GM12865 (cell line): ENCODE results near the gene GABPB2.

Source experiments
- DNase-seq: peaks from one replicate; pipeline ENCODE4 v3.0.0; 2010; ENCODE audit warnings: low read depth
- H3K4me3 ChIP-seq: 2 replicates; pipeline ENCODE4 v1.5.1; 2011; ENCODE audit warnings: mild to moderate bottlenecking, low read depth, low read length, control low read depth
- TF ChIP-seq, protein P1 (sequence below): IDR thresholded peaks from 2 replicates; pipeline ENCODE4 v1.5.1; 2011; ENCODE audit warnings: low read length, control low read depth, low read depth, inconsistent platforms; ENCODE audit not compliant: insufficient read depth; ENCODE audit errors: missing control alignments

GABPB2 gene

DNA sequence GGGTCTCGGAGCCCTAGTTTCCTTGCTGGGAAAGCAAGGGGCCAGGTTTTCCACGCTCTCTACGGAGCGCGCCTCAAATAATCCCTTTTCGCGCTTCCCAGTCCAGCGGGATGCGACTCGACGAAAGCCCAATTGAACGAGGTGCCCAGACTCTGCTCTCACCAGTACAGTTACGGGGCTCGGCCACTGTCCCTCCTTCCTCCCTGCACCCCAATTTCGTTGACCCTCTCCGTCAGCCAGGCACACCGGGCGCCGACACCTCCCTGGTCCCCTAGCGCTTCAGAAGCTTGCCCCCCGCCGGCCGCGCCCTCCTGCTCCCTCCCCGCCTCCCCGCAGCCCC, 75.5 kb downstream of the GABPB2 start:
- peak overlapping the region; percentile 55 for H3K4me3 ChIP-seq
- no peak for DNase-seq
- TF ChIP-seq, protein P1, sequence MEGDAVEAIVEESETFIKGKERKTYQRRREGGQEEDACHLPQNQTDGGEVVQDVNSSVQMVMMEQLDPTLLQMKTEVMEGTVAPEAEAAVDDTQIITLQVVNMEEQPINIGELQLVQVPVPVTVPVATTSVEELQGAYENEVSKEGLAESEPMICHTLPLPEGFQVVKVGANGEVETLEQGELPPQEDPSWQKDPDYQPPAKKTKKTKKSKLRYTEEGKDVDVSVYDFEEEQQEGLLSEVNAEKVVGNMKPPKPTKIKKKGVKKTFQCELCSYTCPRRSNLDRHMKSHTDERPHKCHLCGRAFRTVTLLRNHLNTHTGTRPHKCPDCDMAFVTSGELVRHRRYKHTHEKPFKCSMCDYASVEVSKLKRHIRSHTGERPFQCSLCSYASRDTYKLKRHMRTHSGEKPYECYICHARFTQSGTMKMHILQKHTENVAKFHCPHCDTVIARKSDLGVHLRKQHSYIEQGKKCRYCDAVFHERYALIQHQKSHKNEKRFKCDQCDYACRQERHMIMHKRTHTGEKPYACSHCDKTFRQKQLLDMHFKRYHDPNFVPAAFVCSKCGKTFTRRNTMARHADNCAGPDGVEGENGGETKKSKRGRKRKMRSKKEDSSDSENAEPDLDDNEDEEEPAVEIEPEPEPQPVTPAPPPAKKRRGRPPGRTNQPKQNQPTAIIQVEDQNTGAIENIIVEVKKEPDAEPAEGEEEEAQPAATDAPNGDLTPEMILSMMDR, result no peak

DNA sequence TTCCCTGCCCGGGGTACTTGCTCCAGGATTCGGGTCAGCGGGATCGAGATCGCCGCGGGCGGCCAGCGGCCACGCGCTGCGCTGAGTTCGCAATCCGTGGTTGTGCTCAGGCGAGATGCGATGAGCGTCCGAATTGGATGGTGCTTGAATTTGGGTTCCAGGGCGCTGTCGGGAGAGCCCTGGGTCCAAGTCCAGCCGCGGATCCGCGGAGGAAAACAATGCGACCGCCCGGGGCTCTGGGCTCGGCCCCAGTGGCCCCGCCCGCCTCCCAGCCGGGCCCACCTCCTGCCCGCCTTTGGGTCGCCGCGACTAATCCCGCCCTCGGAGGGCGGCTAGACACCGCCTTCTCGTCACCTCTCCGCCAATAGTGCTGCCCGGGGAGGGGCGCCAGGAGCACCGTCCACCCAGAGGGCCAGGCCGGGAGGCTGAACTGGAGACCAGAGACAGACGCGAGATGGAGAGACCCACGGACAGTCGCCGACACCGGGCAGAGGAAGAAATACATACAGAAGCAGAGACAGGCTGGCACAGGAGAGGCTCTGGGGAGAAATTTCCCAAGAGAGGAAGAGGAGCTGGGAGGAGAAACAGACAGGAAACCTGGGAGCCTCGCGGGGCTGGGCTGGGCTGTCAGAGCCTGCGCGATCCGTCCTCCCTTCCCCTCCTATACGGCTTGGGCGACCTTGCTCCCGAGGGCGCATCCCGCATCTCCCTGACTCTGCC, 76.0 kb downstream of the GABPB2 start, which contains the start of gene SEMA6C:
TSS of gene SEMA6C (minus strand) at position 220 of the 720 bp plus-strand sequence. CDS start 4,010 bp downstream, outside the sequence.
- TF ChIP-seq, protein P1, result no peak
- DNase-seq, result peak; percentile 85
- peak within 1 kb of the TSS; percentile 55 for H3K4me3 ChIP-seq

DNA sequence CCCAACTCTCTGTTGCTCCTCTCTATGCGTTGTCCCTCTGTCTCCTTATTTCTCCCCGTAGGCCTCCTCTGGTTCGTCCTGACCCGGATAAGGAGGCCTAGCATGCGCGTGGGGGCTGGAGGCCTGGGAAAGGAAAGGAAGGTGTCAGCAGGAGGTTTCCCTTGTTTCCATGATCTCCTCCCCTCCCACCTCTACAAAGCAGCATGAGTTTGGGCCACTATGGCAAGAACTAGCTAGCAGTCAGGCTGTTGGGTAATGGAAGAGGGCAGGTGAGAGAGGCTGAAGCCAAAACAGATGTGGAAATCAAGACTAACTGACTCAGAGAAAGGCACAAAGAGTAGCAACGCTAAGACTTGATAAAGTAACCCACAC, 76.6 kb downstream of the GABPB2 start:
- TF ChIP-seq, protein P1, result no peak
- no peak for DNase-seq

DNA sequence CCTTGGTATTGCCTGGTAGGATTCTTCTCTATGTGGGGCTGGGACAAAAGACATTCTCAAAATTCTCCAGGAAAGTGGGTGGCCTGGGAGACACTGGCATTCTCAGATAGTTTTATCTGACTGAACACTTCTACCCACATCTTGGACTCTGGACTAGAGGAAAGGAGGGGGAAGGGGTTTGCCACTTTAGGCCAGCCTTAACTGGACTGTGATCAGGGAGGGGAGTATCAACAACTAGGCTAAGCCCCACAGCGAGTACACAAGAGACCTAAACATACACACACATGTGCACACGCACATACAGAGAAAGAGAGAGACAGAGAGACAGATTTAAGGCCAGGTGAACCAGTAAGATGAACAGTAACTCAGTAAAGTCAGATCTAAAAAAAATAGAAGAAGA, 77.1 kb downstream of the GABPB2 start:
- no peak overlapping the region for H3K4me3 ChIP-seq
- TF ChIP-seq, protein P1, result no peak
- DNase-seq, result no peak

More for the DNA sequence above, 76.6 kb downstream of the GABPB2 start:
- H3K4me3 ChIP-seq, result peak overlapping the region; percentile 55

DNA sequence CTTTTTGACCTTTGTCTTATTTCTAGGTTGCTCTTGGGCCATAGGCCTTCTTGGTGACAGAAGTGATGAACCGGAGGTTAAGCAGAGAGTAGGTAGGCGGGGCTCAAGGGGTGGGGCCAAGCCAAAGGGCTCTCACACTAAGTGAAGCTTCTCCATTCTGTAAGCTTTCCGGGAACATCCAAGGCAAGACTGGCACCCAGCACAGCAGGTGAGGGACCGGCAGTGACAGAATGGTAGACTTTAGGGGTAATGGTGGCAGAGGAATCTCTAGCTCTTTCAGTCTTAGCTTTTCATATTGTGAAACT, 85.9 kb downstream of the GABPB2 start, which contains the start of gene TNFAIP8L2:
TSS of gene TNFAIP8L2 (plus strand) at position 135 of the 305 bp plus-strand sequence. CDS start 2,049 bp downstream, outside the sequence.
- TF ChIP-seq, protein P1, result no peak
- peak; percentile 82 for DNase-seq
- peak within 1 kb of the TSS; percentile 79 for H3K4me3 ChIP-seq

DNA sequence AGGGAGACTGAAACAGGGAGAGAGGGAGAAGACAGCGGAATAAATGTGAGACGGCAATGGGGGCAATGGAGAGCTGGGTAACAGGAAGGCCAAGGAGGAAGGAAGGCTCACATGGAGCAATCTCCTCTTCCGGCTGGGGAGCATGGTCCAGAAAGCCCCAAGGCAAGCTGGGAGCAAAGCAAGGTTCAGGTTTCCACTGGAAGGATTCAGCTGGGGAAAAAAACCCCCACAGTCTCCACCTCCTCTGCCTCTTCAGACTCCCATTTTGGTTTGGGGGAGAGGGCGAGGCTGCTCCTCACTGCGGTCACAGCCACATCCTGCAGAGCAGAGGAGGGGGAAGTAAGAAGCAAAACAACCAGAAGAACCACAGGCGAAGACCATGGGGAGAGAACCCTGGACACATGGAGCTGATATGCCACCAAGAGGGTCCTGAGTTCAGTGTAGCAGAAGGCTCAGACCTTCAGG, 86.5 kb downstream of the GABPB2 start:
- H3K4me3 ChIP-seq, result peak overlapping the region; percentile 79
- DNase-seq, result peak; percentile 73
- TF ChIP-seq, protein P1, result no peak

DNA sequence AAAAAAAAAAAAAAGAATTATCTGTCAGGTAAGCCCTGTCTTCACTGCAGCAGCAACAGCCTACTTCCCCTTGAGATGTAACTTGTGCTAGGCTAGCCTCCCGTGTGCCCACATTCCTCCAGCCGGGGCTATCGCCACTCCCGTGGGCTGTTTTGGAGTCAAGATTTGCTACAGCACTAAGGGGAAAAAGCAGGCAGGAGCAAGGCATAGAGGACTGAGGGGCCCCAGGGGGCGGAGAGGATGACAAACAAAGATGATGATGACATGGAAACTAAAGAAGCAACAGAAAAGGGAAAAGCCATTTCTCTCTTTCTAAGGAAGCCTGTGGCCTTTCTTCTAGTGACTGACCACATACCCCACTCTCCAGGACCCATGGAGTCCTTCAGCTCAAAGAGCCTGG, 87.8 kb downstream of the GABPB2 start:
- no peak overlapping the region for H3K4me3 ChIP-seq
- DNase-seq, result no peak
- TF ChIP-seq, protein P1, result no peak
